Progenitor cell of endocrine pancreas (in vitro differentiated cells): ENCODE data around the gene CORO1C. TPM values are rescaled to one million over a fixed set of nuclear protein-coding genes. Genes with fewer than 3 reads are reported as not detected.
"Not testable (repeated sequence)": the region's sequence is repeated elsewhere in the genome, so short reads cannot be mapped to it uniquely, and the experiment has no call there.

Experiments used
- DNase-seq: peaks from one replicate; pipeline ENCODE4 v3.0.0; 2021; ENCODE audit warnings: low spot score; ENCODE audit not compliant: unreplicated experiment
- H3K27ac Mint-ChIP-seq: 2 replicates; pipeline ENCODE4 v1.8.0; 2021; ENCODE audit warnings: mild to moderate bottlenecking, moderate library complexity, mixed read lengths
- H3K27me3 Mint-ChIP-seq: 2 replicates; pipeline ENCODE4 v1.8.0; 2021; ENCODE audit warnings: mixed read lengths
- H3K36me3 Mint-ChIP-seq: 2 replicates; pipeline ENCODE4 v1.8.0; 2022; ENCODE audit warnings: mixed read lengths; ENCODE audit not compliant: insufficient read depth
- H3K4me1 Mint-ChIP-seq: 2 replicates; pipeline ENCODE4 v1.8.0; 2021; ENCODE audit warnings: low read depth, mixed read lengths
- H3K4me3 Mint-ChIP-seq: 2 replicates; pipeline ENCODE4 v1.8.0; 2021; ENCODE audit warnings: low read depth, mild to moderate bottlenecking, moderate library complexity, mixed read lengths
- H3K9me3 Mint-ChIP-seq: 2 replicates; pipeline ENCODE4 v1.8.0; 2021; ENCODE audit warnings: low read depth, mixed read lengths
- total RNA-seq: library from RNA; stranded (reverse); gene quantifications from 2 replicates; pipeline ENCODE4 v1.2.1, GENCODE V29; 2021
- TF ChIP-seq, protein P1 (sequence below): fragments of 200-600 bp; sonication (generic); IDR thresholded peaks from one replicate; pipeline ENCODE4 v1.5.0; 2021; ENCODE audit warnings: antibody characterized with exemption, mild to moderate bottlenecking; ENCODE audit not compliant: unreplicated experiment

Gene CORO1C
- total RNA-seq, 1 donor from 2014 or later: 68.3 TPM

DNA sequence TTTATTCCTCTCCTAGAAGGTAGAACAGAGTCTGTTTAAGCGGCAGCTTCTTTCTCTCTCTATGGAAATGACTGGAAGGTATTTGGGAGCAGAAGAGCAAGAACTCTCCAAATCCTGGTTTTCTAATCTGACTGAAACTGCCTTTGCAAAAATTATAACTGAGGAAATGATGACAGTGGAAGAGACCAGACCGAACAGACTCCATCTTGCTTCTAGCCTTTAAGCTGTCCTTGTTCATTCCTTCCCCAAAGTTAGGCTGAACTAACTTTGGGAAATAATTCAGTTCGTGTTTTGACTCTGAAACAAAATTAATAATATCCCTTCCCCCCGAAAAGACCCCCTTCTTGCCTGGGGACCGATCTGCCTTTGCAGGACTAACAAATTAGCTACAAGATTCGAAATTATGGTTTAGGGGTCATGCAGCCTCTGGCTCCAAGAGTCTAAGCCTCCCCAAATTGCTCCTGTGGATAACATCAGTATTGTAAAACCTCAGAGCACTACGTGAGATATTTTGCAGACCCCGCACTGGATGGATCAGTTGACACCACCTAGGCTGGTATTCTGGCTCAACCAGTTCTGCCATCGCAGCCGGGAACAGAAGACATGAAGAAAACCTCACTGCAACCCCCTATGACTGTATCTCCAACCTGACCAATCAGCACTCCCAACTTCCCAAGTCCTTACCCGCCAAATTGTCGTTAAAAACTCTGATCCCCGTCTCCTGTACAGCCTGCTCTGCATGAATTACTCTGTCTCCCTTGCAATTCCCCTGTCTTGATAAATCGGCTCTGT, 111.8 kb downstream of the CORO1C start:
- no peak for DNase-seq
- Mint-ChIP-seq H3K36me3 (no peaks in the 10 kb centered on the region), H3K4me3 (no peak overlapping the region), H3K9me3 (peaks cover 5% of the 10 kb centered on the region), H3K27ac (no peak overlapping the region), H3K27me3 (peaks cover 12% of the 10 kb centered on the region), H3K4me1 (peaks cover 1% of the 10 kb centered on the region)
- TF ChIP-seq, protein P1, sequence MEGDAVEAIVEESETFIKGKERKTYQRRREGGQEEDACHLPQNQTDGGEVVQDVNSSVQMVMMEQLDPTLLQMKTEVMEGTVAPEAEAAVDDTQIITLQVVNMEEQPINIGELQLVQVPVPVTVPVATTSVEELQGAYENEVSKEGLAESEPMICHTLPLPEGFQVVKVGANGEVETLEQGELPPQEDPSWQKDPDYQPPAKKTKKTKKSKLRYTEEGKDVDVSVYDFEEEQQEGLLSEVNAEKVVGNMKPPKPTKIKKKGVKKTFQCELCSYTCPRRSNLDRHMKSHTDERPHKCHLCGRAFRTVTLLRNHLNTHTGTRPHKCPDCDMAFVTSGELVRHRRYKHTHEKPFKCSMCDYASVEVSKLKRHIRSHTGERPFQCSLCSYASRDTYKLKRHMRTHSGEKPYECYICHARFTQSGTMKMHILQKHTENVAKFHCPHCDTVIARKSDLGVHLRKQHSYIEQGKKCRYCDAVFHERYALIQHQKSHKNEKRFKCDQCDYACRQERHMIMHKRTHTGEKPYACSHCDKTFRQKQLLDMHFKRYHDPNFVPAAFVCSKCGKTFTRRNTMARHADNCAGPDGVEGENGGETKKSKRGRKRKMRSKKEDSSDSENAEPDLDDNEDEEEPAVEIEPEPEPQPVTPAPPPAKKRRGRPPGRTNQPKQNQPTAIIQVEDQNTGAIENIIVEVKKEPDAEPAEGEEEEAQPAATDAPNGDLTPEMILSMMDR: no peak

DNA sequence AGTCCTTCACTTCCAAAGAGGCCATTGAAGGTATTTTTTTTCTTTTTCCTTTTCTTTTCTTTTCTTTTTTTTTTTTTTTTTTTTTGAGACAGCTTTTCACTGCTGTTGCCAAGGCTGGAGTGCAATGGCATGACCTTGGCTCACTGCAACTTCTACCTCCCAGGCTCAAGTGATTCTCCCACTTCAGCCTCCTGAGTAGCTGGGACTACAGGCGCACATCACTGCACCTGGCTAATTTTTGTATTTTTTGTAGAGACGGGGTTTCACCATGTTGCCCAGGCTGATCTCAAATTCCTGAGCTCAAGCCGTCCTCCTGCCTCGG, 112.4 kb downstream of the CORO1C start:
- not testable (repeated sequence) for H3K36me3 Mint-ChIP-seq, H3K9me3 Mint-ChIP-seq, DNase-seq, H3K4me3 Mint-ChIP-seq, H3K4me1 Mint-ChIP-seq, H3K27ac Mint-ChIP-seq
- H3K27me3 Mint-ChIP-seq: peaks cover 15% of the 10 kb centered on the region

DNA sequence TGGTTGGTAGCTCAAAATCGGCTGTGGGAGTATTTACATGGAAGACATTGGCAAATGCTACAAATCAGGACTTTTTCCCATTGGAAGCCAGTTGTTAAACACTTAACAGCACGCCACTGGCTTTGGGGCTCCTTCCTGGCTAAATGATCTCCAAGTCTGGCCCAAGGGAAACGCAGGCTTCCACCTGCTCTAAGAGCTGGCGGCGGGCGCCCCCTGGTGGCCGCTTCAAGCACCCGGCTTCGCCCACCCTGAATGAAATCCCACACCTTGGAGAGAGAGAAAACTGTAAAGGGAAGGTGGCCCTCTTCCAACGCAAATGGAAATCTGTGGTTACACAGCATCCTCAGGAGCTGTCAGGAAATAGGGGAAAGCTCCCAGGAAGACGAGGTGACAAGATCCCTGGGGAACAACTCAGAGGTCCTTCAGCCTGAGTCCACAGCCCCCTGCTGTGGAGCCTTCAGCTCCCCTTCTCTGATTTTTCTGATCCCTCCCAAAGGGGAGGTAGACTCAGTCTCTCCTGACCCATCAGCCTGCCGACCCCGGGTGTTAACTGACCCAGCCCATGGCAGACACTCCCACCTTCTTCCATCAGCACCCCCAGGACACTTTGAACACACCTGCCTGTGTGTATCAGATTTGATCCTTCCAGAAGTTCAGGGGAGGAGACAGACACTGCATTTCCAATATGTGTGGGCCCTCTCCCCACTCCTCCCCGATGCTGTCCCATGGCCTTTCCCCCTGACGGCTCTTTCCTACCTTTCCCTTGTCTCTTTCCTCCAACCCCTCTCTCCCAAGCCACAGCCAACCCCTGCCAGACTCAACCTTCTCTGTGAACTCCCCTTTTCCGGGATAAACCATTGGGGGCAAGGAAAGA, 113.0 kb downstream of the CORO1C start:
- Mint-ChIP-seq H3K9me3 (peaks cover 5% of the 10 kb centered on the region), H3K36me3 (no peaks in the 10 kb centered on the region), H3K4me1 (peaks cover 1% of the 10 kb centered on the region), H3K27ac (no peak overlapping the region), H3K27me3 (peaks cover 15% of the 10 kb centered on the region), H3K4me3 (no peak overlapping the region)
- DNase-seq: peak; percentile 74
- TF ChIP-seq, protein P1: peak; percentile 98

- Mint-ChIP-seq H3K27me3 (peaks cover 15% of the 10 kb centered on the region), H3K9me3 (peaks cover 5% of the 10 kb centered on the region), H3K4me1 (peaks cover 1% of the 10 kb centered on the region), H3K36me3 (no peaks in the 10 kb centered on the region), H3K4me3 (no peak overlapping the region), H3K27ac (no peak overlapping the region)
- TF ChIP-seq, protein P1: no peak
- DNase-seq: no peak
Observed at GRCh38 chr12:108616941-108617858, 114.1 kb downstream of the CORO1C start.

DNA sequence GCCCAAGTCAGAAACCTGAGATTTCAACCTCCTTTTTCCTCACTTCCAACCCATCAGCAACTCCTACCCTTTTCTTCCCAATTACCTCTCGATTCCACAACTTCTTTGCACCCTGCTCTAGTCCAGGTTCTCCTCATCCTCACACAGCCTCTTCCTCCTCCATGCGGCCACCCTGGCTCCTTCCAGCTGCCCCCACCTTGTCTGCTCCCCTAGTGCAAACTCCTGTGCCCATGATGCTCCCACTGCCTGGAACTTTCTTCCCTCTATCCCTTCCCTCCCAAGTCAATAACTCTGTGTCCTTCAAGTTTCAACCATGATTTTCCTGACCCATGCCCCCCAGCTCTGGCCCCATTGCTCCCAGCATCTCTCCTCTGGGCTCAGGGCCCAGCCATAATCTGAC, 115.0 kb downstream of the CORO1C start:
- H3K27ac Mint-ChIP-seq: no peak overlapping the region
- DNase-seq: no peak
- H3K4me1 Mint-ChIP-seq: peaks cover 1% of the 10 kb centered on the region
- H3K27me3 Mint-ChIP-seq: peaks cover 23% of the 10 kb centered on the region
- TF ChIP-seq, protein P1: no peak
- H3K4me3 Mint-ChIP-seq: no peak overlapping the region
- H3K36me3 Mint-ChIP-seq: no peaks in the 10 kb centered on the region
- H3K9me3 Mint-ChIP-seq: peaks cover 5% of the 10 kb centered on the region
